Measurements from ENCODE around the gene GLIS1.
"Not testable (repeated sequence)": the region's sequence is repeated elsewhere in the genome, so short reads cannot be mapped to it uniquely, and the experiment has no call there.

The GLIS1 gene

DNA sequence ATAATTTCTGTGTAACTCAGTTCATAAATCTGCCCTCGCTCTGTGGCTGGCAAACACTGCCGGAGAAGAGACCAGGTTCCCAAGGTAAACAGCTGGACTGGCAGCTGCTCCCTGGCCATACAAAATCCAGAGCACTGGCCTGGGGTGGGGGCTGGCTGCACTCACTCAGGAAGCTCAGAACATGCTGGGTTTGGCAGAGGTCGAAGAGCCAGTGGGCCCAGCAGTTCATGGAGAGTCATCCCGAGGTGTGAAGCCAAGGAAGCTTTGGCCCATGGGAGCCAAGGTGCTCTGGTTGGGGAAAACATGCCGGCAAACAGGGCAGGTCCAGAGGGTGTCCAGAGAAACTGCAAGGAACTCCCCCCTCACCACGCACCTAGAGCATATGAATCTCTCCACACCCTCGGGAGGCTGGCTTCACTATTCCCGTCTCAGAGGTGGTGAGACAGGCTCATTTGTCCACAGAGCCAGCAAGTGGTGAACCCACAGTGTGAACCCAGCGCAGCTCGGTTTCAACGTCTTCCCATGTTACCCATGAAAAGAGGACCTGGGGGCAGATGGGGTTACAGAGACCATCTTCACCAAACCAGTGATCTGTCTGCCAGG lies 177.4 kb downstream of the GLIS1 start:
- DNase-seq (ENCODE audit: low read depth in 2 of 2): no peak

DNA sequence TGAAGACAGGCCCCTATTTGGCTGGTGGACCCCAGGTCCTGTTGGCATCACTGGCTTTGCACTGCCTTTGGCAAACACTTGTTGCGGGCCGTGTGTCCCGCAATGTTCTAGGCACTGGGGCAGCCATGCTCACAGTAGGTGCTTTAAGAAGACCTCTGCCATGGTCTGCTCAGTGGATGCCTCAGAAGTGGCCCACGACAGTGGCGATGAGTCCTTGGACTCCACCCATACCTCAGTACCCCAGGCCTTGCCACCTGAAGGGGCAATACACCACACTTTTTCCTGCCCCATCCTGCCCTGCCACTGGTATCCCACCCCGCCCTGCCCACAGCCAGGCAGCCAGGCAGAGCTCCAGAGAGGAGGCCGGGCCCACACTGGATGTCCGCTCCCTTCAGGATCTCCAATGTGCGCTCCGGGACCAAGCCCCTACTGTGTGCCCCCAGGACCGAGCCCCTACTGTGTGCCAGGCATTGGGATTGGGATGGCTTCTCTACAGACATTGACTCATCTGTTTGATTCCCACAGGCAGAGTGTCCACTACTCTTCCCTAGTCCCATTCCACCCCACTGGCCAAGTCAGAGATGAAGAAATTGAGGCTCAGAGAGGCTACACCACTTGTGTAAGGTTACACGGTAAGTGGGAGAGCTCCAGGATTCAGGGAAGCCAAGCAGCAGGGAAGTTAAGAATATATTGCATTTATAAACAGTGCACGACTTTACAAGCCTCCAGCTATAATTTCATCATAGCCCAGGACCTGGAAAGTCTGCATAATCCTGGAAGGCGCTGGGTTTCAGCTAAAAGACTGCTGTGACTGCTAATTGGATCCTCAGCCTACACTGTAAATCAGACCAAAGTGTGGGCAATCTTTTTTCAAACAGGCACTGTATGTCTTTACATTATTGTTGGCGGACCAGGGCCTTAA lies 178.1 kb downstream of the GLIS1 start:
- no peak for DNase-seq (ENCODE audit: low read depth in 2 of 2)

DNA sequence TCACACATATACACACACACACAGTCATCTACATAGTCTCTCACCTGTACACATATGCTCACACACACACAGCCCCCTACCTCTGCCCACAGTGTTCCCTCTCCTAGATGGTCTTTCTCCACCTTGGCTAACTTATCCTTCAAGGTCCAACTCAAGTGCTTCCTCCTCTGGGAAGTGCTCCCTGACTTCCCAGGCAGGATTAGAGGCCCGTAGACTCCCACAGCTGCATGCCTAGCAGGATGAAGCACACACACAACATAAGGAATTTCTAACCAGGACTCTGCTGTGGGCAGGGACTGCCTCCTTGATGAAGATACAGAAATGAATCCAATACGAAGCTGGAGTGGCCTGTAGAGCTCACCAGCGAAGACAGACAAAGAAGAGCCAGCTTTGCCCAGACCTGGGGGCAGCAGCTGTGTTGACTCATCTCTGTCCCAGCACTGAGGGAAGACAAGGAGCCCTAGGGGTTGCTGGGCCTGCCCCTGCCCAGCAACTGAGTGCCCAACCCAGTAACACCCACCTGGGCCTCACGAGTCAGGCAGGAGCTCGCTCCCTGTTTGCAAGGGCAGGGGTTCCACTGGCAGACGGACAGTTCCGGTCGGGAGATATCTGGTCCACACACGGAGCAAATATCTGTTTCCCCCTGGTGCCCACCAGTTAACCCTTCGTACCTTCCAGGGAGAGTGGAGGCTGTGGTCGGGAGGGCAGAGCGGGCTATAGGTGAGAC lies 178.9 kb downstream of the GLIS1 start:
- DNase-seq (ENCODE audit: low read depth in 2 of 2): no peak

DNA sequence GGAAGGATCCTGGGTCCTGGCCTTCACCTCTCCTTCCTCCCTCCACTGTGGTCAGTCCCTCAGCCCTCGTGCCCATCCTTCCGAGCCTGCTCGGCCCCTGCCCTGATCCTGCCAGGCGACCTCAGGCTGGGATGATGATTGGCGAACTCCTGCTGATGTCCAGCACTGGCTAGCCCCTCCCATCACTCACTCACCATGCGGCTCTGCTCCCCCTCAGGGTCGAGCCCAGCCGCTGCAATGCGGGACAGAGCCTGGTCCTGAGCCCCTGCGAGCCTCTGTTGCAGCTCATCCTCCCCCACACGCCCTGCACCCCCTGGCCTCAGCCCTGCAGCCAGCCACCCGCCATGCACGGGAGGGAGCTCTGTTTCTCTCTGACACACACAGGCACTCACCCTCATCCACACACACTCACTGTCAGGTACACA lies 179.6 kb downstream of the GLIS1 start:
- DNase-seq (ENCODE audit: low read depth in 2 of 2): no peak

DNA sequence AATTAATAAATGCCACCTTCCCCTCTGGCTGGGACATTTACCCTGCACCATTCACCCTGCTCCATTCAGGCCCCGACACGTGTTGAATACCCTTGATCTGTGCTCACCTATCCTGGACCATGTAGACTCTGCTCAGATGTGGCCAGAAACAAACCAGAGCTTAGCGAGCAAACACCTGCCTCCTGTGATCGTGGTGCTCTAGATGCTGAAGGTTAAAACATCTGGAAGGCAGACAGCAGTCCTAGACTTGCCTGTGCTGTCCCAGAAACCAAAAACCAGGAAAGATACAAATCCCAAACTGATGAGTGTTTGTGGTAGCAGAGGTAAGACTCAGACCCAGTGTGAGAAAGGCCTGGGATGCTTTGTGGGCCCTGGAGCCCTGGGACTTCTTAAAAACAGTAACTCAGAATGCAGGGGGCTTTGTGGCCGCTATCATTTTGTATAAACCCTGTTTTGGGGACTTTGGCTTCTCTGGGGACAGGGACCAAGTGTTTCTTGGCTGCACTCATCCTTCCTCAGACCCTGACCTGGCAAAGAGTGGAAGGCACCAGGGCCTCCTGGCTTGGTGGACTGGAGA lies 180.1 kb downstream of the GLIS1 start:
- no peak for DNase-seq (ENCODE audit: low read depth in 2 of 2)

DNA sequence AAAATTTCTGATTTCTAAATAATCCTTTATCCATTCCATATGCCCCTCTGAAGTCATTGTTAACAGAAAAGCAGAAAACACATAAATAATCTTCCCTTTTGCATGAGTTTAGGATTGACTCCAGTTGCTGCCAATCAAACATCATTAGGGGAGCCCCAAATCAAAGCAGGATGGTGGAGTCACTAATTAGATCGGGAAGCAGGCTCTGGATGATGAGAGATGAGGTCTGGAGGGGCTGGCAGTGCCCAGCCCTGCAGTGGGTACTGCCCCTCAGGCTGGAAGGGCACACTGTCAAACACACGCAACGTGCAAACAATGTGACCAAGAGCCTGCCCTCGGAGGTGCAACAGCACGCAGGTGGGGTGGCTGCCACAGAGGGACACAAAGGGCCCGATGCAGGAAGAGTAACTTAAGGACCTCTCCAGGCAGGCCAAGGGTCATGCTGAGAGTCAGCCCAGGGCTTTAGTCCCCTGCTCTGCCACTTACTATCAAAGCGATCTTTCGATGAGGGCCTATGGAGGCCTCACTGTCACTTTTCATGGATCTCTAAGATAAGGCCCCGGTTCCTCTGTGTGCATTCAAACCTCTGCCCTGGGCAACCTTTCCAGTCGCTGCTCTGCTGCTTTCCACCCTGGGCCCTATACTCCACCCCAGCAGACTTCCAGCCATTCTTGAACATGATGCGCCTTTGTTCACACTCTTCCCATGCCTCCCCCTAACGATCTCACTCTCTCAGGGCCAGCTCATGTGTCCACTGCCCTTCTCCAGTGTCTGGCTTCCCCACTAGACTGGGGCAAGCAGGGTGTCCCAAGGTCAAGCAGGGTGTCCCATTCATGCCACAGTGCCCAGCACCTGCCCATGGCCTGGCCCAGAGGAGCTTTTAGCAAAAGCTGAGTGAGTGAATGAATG lies 180.9 kb downstream of the GLIS1 start:
- DNase-seq (ENCODE audit: low read depth in 2 of 2): no peak

DNA sequence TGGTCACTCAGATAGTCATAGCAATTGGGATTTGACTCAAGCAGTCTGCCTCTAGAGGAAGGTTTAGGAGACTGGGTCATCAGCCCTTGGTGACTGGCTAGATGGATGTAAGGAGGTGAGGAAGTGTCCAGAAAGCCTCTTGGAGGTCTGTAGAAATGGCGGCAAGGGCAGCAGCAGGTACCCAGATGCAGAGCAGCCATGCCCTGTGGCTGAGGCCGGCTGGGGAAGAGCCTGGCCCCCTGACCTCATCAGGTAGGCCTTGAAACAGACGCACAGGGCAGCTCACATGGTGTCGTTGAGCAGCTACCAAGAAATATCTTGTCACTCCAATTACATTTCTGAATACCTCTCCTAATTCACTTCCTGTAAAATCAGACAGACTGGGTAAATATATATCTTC lies 181.6 kb downstream of the GLIS1 start:
- DNase-seq (ENCODE audit: low read depth in 2 of 2): no peak

DNA sequence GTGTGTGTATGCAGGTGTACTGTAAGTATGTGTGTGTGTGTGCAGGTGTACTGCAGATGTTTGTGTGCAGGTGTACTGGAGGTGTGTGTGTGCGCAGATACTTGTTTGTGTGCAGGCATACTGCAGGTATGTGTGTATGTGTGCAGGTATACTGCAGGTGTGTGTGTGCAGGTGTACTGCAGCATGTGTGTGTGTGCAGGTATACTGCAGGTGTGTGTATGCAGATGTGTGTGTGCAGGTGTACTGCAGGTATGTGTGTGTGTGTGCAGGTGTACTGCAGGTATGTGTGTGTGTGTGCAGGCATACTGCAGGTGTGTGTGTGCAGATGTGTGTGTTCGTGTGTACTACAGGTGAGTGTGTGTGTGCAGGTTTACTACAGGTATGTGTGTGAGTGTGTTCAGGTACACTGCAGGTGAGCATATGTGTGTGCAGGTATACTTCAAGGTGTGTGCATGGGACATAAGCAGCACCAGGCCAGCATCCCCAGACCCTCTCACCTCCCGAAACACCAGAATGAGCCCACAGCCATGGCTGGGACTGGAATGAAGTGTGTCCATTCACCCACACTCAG lies 182.2 kb downstream of the GLIS1 start:
- no peak for DNase-seq (ENCODE audit: low read depth in 2 of 2)

DNA sequence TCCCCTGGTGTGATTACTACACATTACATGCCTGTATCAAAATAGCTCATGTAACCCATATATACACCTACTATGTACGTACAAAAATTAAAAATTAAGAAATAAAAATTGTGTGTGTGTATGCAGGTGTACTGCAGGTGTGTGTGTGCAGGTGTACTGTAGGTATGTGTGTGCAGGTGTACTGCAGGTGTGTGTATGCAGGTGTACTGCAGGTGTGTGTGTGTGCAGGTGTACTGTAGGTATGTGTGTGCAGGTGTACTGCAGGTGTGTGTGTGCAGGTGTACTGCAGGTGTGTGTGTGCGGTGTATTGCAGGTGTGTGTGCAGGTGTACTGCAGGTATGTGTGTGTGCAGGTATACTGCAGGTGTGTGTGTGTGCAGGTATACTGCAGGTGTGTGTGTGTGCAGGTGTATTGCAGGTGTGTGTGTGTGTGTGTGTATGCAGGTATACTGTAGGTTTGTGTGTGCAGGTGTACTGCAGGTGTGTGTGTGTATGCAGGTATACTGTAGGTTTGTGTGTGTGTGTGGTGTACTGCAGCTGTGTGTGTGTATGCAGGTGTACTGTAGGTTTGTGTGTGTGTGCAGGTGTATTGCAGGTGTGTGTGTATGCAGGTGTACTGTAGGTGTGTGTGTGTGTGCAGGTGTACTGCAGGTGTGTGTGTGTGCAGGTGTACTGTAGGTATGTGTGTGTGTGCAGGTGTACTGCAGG lies 183.2 kb downstream of the GLIS1 start:
- not testable (repeated sequence) for DNase-seq (ENCODE audit: low read depth in 2 of 2)

DNA sequence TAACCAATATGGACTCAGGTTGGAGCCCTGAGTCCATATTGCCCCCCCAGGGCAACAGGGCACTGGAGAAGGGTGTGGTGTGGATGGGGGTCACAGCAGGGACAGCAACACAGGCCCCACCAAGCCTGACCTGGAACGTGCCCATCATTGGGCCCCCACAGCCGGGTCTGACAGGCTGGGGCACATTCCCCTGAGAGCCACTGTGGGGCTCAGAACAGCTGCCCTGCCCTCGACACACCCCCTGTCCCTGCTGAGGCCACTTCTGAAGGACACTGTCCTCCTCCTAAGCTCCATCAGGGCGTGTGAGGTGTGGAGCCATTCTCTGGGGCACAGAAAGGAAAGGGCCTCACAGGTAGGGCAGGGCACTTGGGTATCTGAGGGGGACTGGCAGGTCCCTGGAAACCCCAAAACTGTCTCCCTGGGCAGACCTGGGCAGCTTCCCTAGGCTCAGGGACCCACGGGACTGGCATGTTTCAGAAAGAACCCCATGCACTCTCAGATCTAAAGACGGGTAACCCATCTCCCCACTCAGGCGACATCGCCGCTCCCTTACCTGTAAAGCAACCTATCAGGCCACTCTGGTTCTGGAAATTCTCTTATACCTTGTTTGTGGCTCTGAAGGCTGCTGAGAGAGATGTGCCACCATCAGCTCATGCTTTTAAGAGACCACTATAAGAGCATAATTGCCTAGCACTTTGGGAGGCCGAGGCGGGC lies 184.2 kb downstream of the GLIS1 start:
- DNase-seq (ENCODE audit: low read depth in 2 of 2): no peak

DNA sequence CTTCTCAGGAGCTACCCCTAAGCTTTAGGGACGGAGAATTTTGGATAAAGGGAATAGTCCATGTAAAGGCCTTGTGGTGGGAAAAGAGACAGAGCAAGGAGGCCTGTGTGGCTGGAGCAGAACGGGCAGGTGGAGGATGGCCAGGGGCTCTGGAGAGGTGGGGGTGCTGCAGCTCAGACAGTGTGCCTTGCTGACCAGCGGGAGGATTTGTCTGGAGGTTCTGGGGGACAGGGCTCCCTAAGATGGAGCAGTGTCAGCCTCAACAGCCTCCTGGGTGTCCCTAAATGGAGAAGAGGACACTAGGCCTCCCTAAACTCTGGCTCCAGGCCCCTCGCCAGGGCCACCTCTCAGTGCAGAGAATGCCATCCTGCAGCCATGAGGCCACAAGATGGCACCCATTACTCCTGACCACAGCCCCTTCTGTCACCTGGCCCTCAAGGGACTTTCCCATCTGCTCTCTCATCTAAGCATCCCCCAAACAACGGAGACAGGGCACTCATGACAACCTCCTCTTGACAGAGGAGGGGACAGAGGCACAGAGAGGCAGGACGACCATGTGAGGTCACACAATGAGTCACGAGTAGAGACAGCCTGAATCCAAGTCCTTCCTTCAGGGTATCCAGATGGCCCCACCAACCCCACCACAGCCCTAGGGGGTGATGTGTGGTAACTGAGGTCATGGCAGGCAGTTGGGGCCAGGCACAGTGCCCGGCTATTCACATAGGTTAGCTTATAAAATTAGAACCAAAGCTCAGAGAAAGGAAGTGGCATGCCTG lies 185.0 kb downstream of the GLIS1 start:
- no peak for DNase-seq (ENCODE audit: low read depth in 2 of 2)

DNA sequence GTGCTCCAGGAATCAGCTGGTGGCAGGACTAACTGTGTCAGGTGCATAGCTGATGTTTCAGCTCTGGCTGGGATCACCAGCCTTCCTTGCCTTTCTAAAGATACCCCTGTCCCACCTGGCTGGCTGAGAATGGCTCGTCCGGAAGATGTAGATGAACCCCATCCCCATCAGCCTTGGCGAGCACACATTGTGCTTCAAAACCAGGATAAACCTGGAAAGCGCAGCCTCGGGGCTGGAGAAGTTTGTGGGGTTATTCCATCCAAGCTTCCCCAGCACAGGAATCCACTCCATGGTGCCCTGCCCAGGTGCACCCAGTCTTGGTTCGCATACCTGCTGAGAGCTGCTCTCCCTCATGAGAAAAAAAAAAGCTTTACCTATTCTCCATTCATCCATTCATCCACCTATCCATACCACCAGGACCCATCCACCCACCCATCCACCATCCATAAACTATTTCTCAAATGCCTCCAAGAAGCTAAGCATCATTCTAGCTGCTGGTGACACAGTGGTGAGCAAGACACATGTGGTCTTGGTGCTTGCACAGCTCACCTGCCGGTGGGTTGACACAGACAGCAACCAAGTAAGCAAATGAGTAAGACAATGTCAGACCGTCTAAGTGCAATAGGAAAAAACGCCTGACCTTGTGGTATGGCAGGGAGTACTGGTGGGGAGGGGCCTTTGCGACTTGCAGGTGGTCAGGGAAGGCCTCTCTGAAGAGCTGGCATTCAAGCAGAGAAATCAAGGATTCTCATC lies 185.8 kb downstream of the GLIS1 start:
- DNase-seq (ENCODE audit: low read depth in 2 of 2): no peak

DNA sequence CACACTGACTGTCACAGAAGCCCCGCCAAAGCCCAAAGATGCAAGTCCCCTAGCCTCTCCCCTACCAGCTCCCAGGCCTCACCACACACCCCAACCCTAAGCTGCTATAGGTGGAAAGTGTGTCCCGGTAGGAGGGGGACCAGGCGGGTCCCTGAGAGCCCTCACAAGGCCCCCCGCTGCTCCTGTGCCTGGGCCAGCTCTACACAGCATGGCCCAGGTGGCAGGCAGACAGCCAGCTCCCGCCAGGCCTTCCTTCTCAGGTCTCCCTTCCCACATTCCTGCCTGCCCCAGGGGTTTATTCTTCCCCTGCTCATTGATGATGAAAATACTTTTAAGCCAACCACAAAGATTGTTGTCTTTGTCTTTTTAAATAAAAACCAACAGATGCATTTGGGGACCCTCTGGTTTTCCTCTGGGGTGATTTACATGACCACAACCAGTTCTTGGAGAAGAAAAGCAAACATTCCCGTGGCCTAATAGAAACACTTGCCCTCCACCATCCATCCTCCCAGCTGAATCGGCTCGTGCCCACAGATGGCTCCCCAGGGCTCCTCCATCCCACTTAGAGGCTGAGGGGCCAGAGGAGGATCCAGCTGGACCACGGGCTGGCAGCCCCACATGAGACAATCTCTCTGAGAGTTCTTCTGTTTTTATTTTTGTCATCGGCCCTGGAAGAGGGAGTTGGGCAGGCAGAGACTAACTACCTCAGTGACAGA lies 186.7 kb downstream of the GLIS1 start:
- peak in 1 of 2 experiments; percentile 3 for DNase-seq (ENCODE audit: low read depth in 2 of 2)

DNA sequence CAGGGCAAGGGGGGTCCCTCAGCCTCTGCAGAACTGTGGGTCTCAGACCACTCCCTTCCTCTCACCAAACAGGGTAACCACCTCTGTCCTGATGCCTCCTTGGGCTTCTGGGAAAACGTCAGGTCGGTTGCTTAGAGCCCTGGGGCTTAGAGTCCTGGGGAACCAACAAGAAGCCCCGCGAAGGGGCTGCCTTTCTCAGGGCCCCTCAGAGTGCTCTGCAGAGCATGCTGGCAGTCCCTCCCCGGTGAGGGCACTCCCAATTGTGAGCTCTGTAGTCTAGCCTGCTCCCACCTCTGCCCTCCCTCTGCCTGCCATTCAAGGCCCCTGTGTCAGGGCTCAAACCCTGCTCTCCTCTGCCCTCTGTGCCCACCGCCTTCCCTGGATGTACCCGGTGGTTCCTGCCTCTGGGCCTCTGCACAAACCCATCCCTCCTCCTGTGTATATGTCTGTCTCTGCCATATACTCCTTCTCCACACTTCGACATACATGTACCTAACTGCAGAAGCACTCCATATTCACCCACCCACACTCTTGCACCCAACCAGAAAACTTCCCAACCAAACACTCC lies 187.5 kb downstream of the GLIS1 start:
- DNase-seq (ENCODE audit: low read depth in 2 of 2): no peak

DNA sequence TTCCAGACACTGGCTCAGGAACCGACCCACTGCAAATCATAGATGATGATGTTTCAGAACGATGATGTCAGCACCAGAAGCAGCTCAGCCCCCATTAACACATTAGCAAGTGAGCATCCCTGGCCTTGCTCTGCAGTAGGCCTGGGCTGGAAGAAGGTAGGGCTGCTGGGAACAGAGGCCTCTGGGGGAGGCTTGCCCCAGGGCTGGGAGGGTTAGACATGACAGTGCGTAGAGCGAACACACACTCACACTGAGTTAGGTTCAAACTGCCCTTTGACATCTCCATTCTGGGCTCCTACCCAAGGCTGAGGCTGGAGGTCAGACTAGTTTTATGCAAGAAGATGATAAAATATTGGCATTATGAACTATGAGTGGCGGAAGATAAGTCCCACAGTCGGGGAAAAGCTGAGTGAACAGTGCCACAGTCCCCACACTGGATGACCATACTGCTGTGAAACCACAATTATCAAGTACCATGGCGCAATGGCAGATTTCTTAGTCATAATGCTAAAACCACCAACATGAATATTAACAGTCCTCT lies 188.7 kb downstream of the GLIS1 start:
- peak in 1 of 2 experiments; percentile 13 for DNase-seq (ENCODE audit: low read depth in 2 of 2)

DNA sequence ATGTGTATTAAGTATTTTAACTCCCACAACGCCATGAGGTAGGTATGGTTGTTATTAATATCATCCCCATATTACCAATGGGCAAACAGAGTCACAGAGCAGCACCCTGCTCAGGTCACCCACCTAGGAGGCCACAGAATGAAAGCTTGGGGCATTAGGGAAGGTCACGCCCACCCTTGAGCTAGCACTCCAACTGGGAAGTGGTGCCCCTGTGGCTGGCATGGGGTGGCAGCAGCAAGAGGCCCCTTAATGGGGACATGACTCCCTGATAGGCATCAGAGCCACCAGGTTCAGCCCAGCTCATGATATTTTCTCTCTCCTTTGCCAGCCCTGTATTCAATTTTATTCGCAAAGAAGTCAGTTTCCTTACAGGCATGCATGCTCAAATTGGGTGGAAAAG lies 189.2 kb downstream of the GLIS1 start:
- no peak for DNase-seq (ENCODE audit: low read depth in 2 of 2)

DNA sequence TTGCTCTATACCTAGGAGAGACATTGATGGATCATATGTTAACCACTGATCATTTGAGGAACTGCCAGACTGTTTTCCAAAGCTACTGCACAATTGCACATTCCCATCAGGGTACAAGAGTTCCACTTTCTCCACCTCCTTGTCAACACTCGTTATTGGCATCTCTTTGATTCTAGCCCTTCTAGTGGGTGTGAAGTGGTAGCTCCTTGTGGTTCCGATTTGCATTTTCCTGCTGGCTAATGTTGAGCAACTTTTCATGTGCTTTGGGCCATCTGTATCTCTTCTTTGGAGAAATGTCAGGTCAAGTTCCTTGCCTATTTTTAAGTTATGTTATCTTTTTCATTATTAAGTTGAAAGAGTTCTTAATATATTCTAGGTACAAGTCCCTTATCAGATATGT lies 189.7 kb downstream of the GLIS1 start:
- no peak for DNase-seq (ENCODE audit: low read depth in 2 of 2)

All from fibroblast of skin of left quadriceps (primary cell).